Suprapubic skin (tissue), 4 donors: ENCODE measurements around the gene SLC39A2. TPM values are rescaled to one million over a fixed set of nuclear protein-coding genes. Genes with fewer than 3 reads are reported as not detected.

ENCODE experiments used
- DNase-seq, 2 donors: peaks; one replicate each; pipeline ENCODE4 v3.0.0-alpha.2; 2019; ENCODE audit warnings: low spot score in 2 of 2
- H3K27ac ChIP-seq: fragments of 200-600 bp; sonication (generic); one replicate; pipeline ENCODE4 v1.5.1; 2019
- H3K27me3 ChIP-seq: fragments of 200-600 bp; sonication (generic); one replicate; pipeline ENCODE4 v1.5.1; 2019
- H3K36me3 ChIP-seq: fragments of 200-600 bp; sonication (generic); one replicate; pipeline ENCODE4 v1.5.1; 2019
- H3K4me1 ChIP-seq: fragments of 200-600 bp; sonication (generic); one replicate; pipeline ENCODE4 v1.5.1; 2019
- H3K4me3 ChIP-seq: fragments of 200-600 bp; sonication (generic); one replicate; pipeline ENCODE4 v1.5.1; 2019; ENCODE audit warnings: mild to moderate bottlenecking
- H3K9me3 ChIP-seq: fragments of 200-600 bp; sonication (generic); one replicate; pipeline ENCODE4 v1.5.1; 2019
- CTCF ChIP-seq, 2 donors: fragments of 200-600 bp in 1 of 2; fragments of 450-650 bp in 1 of 2; sonication (generic) in 1 of 2; IDR thresholded peaks; one replicate each; pipeline ENCODE4 v1.5.1; 2016 to 2019; ENCODE audit warnings: antibody characterized with exemption in 2 of 2, mild to moderate bottlenecking in 1 of 2, moderate library complexity in 1 of 2
- EP300 ChIP-seq: sonication (generic); formaldehyde crosslinking; IDR thresholded peaks from one replicate; pipeline ENCODE4 v1.6.1; 2017; ENCODE audit warnings: antibody characterized with exemption
- POLR2A ChIP-seq, 2 donors: fragments of 450-650 bp; IDR thresholded peaks; one replicate each; pipeline ENCODE4 v1.6.1; 2017; ENCODE audit warnings: antibody characterized with exemption in 2 of 2, mild to moderate bottlenecking in 2 of 2, moderate library complexity in 2 of 2
- POLR2AphosphoS5 ChIP-seq, 3 donors: sonication (generic); formaldehyde crosslinking; IDR thresholded peaks; one replicate each; pipeline ENCODE4 v1.6.1; 2017; ENCODE audit warnings: antibody characterized with exemption in 3 of 3
- WGBS: methylation state at CpG from one replicate; pipeline ENCODE4 v1.1.5; 2018; 5-methylcytosine and 5-hydroxymethylcytosine counted together
- total RNA-seq, 4 donors: library from RNA; depleted of rRNA; stranded (reverse); fragments of >200 nt; gene quantifications; one replicate each; pipeline ENCODE4 v1.1.0, GENCODE V29; 2016

The SLC39A2 gene
- total RNA-seq, 4 donors from 2014 or later = 5.1 to 46.7 (median 33.7) TPM

GRCh38 chr14:20970983-20971704, 27.9 kb upstream of the SLC39A2 start:
- no peaks in the 10 kb centered on the region for H3K36me3 ChIP-seq
- no peaks in the 10 kb centered on the region for H3K27me3 ChIP-seq
- peak in 2 of 3 donors; percentile 5 to 17 for TF ChIP-seq POLR2AphosphoS5 (IDR thresholded peaks at IDR 0.05)
- TF ChIP-seq POLR2A (IDR thresholded peaks at IDR 0.05) = no peak
- peak; percentile 81 to 90 for TF ChIP-seq CTCF (IDR thresholded peaks at IDR 0.05)
- no peak for TF ChIP-seq EP300
- peaks cover 22% of the 10 kb centered on the region for H3K4me1 ChIP-seq
- H3K4me3 ChIP-seq = peak overlapping the region; percentile 64
- peak overlapping the region; percentile 59 for H3K27ac ChIP-seq
- WGBS = 0% methylated on average over 12 of the region's 47 CpGs
- peak; percentile 89 to 91 for DNase-seq
- no peaks in the 10 kb centered on the region for H3K9me3 ChIP-seq

GRCh38 chr14:20971705-20972021, 27.4 kb upstream of the SLC39A2 start:
- no peak overlapping the region for H3K27ac ChIP-seq
- 23% methylated on average over 8 of the region's 8 CpGs for WGBS
- peak overlapping the region; percentile 64 for H3K4me3 ChIP-seq
- H3K36me3 ChIP-seq = no peaks in the 10 kb centered on the region
- TF ChIP-seq POLR2A (IDR thresholded peaks at IDR 0.05) = no peak
- no peak for TF ChIP-seq EP300
- no peak for TF ChIP-seq CTCF (IDR thresholded peaks at IDR 0.05)
- no peak for TF ChIP-seq POLR2AphosphoS5 (IDR thresholded peaks at IDR 0.05)
- no peaks in the 10 kb centered on the region for H3K27me3 ChIP-seq
- H3K9me3 ChIP-seq = no peaks in the 10 kb centered on the region
- DNase-seq = no peak
- H3K4me1 ChIP-seq = peaks cover 22% of the 10 kb centered on the region

- no peaks in the 10 kb centered on the region for H3K27me3 ChIP-seq
- TF ChIP-seq POLR2AphosphoS5 (IDR thresholded peaks at IDR 0.05) (no peak), POLR2A (IDR thresholded peaks at IDR 0.05) (no peak), CTCF (IDR thresholded peaks at IDR 0.05) (no peak), EP300 (no peak)
- DNase-seq = no peak
- no peaks in the 10 kb centered on the region for H3K9me3 ChIP-seq
- H3K4me3 ChIP-seq = no peak overlapping the region
- H3K4me1 ChIP-seq = peaks cover 22% of the 10 kb centered on the region
- 89% methylated on average over 3 of the region's 3 CpGs for WGBS
- no peaks in the 10 kb centered on the region for H3K36me3 ChIP-seq
- H3K27ac ChIP-seq = no peak overlapping the region
Measured at GRCh38 chr14:20973501-20973900, 25.6 kb upstream of the SLC39A2 start.

GRCh38 chr14:20976291-20976690, 22.8 kb upstream of the SLC39A2 start:
- H3K36me3 ChIP-seq = no peaks in the 10 kb centered on the region
- WGBS = 90% methylated on average over 1 of the region's 1 CpG
- H3K4me3 ChIP-seq = no peak overlapping the region
- peaks cover 11% of the 10 kb centered on the region for H3K4me1 ChIP-seq
- no peak overlapping the region for H3K27ac ChIP-seq
- H3K27me3 ChIP-seq = no peaks in the 10 kb centered on the region
- no peaks in the 10 kb centered on the region for H3K9me3 ChIP-seq
- no peak for TF ChIP-seq EP300
- no peak for TF ChIP-seq POLR2A (IDR thresholded peaks at IDR 0.05)
- TF ChIP-seq CTCF (IDR thresholded peaks at IDR 0.05) = no peak
- TF ChIP-seq POLR2AphosphoS5 (IDR thresholded peaks at IDR 0.05) = no peak
- DNase-seq = no peak

- no peaks in the 10 kb centered on the region for H3K9me3 ChIP-seq
- no peak overlapping the region for H3K4me3 ChIP-seq
- H3K4me1 ChIP-seq = peaks cover 5% of the 10 kb centered on the region
- H3K27ac ChIP-seq = no peak overlapping the region
- H3K36me3 ChIP-seq = no peaks in the 10 kb centered on the region
- H3K27me3 ChIP-seq = no peaks in the 10 kb centered on the region
- WGBS = 42% methylated on average over 1 of the region's 1 CpG
- no peak for DNase-seq
- TF ChIP-seq EP300 = no peak
- no peak for TF ChIP-seq CTCF (IDR thresholded peaks at IDR 0.05)
- no peak for TF ChIP-seq POLR2A (IDR thresholded peaks at IDR 0.05)
- no peak for TF ChIP-seq POLR2AphosphoS5 (IDR thresholded peaks at IDR 0.05)
Measured at GRCh38 chr14:20978687-20979086, 20.4 kb upstream of the SLC39A2 start.
